ENCODE measurements around the gene EHF.

EHF gene

GRCh38 chr11:34632105-34632791 lies 11.4 kb downstream of the EHF start:
- Histone ChIP-seq H3K27ac (ENCODE audit: extremely low read depth, low read depth, low read length) (no peak overlapping the region), H3K36me3 (ENCODE audit: control insufficient read depth in 2 of 2, insufficient read depth in 1 of 2, low read length in 2 of 2) (no peaks in the 10 kb centered on the region), H3K4me1 (ENCODE audit: control insufficient read depth, insufficient read depth, low read length) (no peaks in the 10 kb centered on the region), H3K9me3 (ENCODE audit: control insufficient read depth, insufficient read depth, low read depth, low read length) (no peaks in the 10 kb centered on the region), H3K4me3 (ENCODE audit: low read depth, low read length) (no peak overlapping the region)
- ChIA-PET CTCF (interaction anchor here (0.6 to 0.7 kb wide), 3 partner anchors 62 to 340 kb away, joined by 3 read pairs; no protein-coding TSS in a partner anchor), POLR2A (no interaction called here)
- TF ChIP-seq PRDM10 (tag by site-specific recombination; IDR thresholded peaks at IDR 0.05) (no peak), ZNF121 (tag by site-specific recombination; IDR thresholded peaks at IDR 0.05) (no peak), SCRT1 (tag by site-specific recombination; IDR thresholded peaks at IDR 0.05; ENCODE audit: borderline replicate concordance) (peak; percentile 53; the same call in 1 of the 2 replicates), SCRT2 (tag by site-specific recombination; IDR thresholded peaks at IDR 0.05) (peak; percentile 91)

- Histone ChIP-seq H3K4me1 (ENCODE audit: control insufficient read depth, insufficient read depth, low read length) (no peaks in the 10 kb centered on the region), H3K27ac (ENCODE audit: extremely low read depth, low read depth, low read length) (no peak overlapping the region), H3K4me3 (ENCODE audit: low read depth, low read length) (no peak overlapping the region), H3K9me3 (ENCODE audit: control insufficient read depth, insufficient read depth, low read depth, low read length) (no peaks in the 10 kb centered on the region), H3K36me3 (ENCODE audit: control insufficient read depth in 2 of 2, insufficient read depth in 1 of 2, low read length in 2 of 2) (no peaks in the 10 kb centered on the region)
- ChIA-PET CTCF (interaction anchor here (0.7 kb wide), 2 partner anchors 10 to 99 kb away, joined by 3 to 4 read pairs; no protein-coding TSS in a partner anchor), POLR2A (no interaction called here)
- TF ChIP-seq ZNF785 (tag by site-specific recombination; IDR thresholded peaks at IDR 0.05), result no peak
- no peak for TF ChIP-seq AEBP2 (tag by site-specific recombination; IDR thresholded peaks at IDR 0.05; ENCODE audit: borderline replicate concordance)
- no peak for TF ChIP-seq ZNF544 (tag by site-specific recombination; IDR thresholded peaks at IDR 0.05)
- TF ChIP-seq SCRT1 (tag by site-specific recombination; IDR thresholded peaks at IDR 0.05; ENCODE audit: borderline replicate concordance), result no peak
These were observed 12.7 kb downstream of the EHF start for GRCh38 chr11:34633640-34633989.

GRCh38 chr11:34633990-34634693 lies 13.2 kb downstream of the EHF start:
- Histone ChIP-seq H3K36me3 (ENCODE audit: control insufficient read depth in 2 of 2, insufficient read depth in 1 of 2, low read length in 2 of 2) (no peaks in the 10 kb centered on the region), H3K4me1 (ENCODE audit: control insufficient read depth, insufficient read depth, low read length) (no peaks in the 10 kb centered on the region), H3K4me3 (ENCODE audit: low read depth, low read length) (no peak overlapping the region), H3K9me3 (ENCODE audit: control insufficient read depth, insufficient read depth, low read depth, low read length) (no peaks in the 10 kb centered on the region), H3K27ac (ENCODE audit: extremely low read depth, low read depth, low read length) (no peak overlapping the region)
- CTCF ChIA-PET, result interaction anchor here (0.7 kb wide), 2 partner anchors 9 to 100 kb away, joined by 3 to 4 read pairs; no protein-coding TSS in a partner anchor
- POLR2A ChIA-PET, result no interaction called here
- TF ChIP-seq ZNF501 (tag by site-specific recombination; IDR thresholded peaks at IDR 0.05) (no peak), PRDM4 (tag by site-specific recombination; IDR thresholded peaks at IDR 0.05) (0 out of 2 replicates have a peak, but pooled peaks have one; percentile 44)
